AG08395 (cell line): ENCODE results near the gene SERPING1.
"Not testable (repeated sequence)": the region's sequence is repeated elsewhere in the genome, so short reads cannot be mapped to it uniquely, and the experiment has no call there.

Source experiments
- DNase-seq: peaks from one replicate; pipeline ENCODE4 v3.0.0; 2012; ENCODE audit warnings: mixed read lengths, low spot score

Gene SERPING1

DNA sequence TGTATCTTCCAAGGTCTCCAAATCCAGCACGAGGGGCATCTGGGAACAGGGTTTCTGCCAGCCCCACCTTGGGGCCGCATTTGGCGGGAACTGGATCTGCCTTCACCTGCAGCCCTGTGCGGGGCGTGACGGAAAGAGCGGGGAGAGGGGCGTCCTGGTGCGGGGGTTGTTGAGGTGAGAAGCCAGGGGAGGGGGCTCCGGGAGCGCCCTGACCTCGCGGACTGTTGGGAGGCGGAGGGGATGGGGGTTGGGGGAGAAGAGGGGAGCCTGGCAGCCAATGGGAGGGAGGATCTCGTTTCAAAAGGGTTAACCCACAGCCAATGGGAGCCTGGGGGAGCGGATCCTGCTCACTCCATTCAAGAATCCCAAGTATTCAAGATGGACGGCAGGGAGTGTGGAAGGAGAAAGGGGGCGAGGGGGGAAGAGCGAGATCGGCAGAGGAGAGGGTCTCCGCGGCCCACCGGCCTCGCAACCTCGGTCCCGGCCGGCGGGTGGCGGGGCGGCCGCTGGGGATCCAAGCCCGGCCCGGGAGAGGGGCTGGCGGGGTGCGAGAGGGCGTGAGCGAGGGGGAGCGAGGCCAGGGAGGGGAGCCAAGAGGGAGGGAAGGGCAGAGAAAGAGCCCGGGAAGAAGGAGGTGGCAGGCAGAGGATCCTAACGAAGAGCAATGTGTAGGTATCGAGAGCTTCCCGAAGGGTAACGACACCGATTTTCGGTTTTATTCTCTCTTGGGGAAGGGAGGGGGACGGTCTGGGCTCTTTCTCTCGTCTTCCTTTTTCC lies 40.7 kb downstream of the SERPING1 start:
- DNase-seq = peak; percentile 98

- no peak for DNase-seq
Measured at GRCh38 chr11:57638811-57639320, 41.4 kb downstream of the SERPING1 start.

DNA sequence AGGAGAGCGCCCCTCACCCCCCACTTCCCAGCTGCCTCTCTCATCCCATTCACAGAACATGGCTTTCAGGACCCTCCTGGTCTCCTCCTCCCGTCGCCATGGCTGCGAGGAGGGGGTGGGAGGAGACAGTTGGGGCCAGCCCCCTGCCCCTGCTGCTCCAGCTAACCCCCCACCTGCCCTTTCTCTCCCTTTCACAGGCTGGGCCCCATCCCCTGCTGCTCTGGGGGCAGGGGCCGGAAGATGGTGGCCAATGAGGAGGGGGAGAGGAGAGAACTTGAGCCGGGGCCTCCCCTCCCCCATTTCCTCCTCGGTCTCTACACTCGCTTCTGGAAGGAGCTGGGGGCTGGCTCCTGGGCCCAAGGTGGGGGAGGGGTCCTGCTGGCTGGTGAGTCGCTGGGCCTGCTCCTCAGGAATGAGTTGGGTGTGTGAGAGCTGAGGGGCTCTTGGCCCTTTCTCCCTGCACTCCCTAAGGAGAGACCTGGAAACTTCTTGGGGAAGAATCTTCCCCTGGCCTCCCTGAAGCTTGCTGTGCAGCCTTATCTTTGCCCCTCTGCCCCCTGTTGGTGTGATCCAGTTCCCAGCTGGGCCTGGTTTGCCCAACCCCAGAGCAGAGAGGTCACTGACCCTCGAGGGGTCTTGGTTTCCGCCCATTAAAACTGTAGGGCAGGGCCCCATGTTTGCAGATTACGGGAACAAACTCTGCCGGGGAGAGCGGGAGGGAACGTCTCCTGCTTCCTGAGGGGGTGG lies 42.0 kb downstream of the SERPING1 start:
- no peak for DNase-seq

DNA sequence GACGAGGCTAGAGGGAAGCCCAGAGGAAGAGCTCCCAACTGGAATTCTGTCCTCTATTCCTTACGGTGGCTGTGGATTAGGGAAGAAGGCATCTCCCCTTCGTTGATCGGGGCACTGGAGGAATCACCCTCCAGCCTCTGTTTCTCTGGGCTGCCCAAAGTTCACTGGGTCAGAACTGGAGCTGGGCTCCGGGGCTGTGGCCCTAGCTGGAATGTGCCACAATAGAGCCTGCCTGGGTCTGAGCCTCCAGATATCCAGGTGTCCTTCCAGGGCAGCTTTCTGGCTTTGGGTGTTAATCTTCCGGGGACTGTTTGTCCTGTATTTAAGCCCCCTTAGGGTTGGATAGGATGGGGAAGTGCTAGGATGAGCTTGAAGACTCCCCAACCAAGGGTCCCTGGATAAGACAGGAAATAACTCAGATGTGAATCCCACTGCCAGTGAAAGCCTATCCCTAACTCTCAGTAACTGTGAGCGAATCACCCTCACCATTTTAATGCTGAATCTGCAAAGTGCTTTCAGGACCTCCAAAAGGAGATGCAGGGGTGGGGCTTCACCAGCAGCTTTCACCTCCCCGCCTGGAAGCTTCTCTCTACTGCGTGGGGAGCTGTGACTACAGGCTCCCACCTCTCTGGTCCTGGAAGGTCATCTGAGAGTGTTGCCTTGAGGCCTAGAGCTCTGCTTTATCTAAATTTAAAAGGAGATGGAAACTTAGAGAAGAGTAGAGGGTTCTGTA lies 42.7 kb downstream of the SERPING1 start:
- DNase-seq = no peak

GRCh38 chr11:57641011-57641807 lies 43.7 kb downstream of the SERPING1 start:
- DNase-seq = peak; percentile 72

DNA sequence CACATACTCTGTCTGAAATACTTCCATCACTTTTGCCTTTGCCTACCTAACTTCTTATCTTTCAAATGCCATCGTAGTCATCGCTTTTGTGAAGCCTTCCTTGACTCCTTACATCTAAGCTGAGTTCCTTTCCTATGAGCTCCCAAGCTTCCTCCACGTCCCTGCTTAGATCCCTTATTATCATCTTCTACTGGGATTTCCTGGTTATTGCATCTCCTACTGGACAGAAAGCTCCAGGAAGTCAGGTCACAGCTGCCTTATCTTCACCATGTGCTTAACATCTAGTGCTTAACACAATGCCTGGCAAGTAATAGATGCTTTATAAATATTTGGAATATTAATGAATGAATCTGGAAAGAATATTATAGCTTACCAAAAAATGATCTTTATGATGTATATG lies 46.3 kb downstream of the SERPING1 start:
- DNase-seq = no peak

- peak; percentile 80 for DNase-seq
Measured at GRCh38 chr11:57644748-57645688, 47.5 kb downstream of the SERPING1 start.

DNA sequence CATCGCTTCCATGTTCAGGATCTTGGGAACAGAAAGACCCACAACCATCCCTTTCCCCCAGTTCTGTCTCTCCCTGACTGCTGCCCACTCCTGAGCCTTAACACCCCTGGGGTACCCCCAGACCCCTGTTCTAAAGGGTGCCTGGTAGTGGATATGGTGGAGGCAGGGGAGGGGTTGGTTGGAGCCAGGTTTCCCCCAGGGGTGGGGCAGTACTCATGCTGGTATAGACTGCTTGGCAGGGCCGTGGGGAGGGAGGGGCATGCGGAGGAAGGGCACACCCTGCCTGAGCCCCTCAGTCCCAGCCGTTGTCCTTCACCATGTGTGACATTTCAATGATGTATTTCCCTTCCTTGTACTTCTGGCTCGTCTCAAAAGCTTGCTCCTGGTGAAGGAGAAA lies 48.2 kb downstream of the SERPING1 start:
- DNase-seq = no peak

- DNase-seq = no peak
Measured at GRCh38 chr11:57646194-57646798, 48.8 kb downstream of the SERPING1 start.

GRCh38 chr11:57646799-57647303 lies 49.4 kb downstream of the SERPING1 start:
- no peak for DNase-seq

- no peak for DNase-seq
Measured at GRCh38 chr11:57647372-57647771, 49.9 kb downstream of the SERPING1 start.

GRCh38 chr11:57647960-57648800 lies 50.7 kb downstream of the SERPING1 start:
- DNase-seq = peak; percentile 24

GRCh38 chr11:57648801-57649735 lies 51.6 kb downstream of the SERPING1 start:
- DNase-seq = no peak

GRCh38 chr11:57649826-57650738 lies 52.6 kb downstream of the SERPING1 start, which contains the start of gene YPEL4:
Gene YPEL4, minus strand, starts transcription at chr11:57649912. Its CDS starts 2,805 bp downstream, at chr11:57647107.
- DNase-seq = peak; percentile 91

DNA sequence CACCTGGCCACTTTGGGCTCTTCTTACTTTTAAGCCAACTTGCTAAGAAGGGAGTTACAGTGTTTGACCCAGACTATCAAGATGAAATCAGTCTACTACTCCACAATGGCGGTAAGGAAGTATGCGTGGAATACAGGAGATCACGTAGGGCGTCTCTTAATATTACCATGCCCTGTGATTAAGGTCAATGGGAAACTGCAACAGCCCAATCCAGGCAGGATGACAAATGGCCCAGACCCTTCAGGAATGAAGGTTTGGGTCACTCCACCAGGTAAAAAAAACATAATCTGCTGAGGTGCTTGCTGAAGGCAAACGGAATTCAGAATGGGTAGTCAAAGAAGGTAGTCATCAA lies 53.2 kb downstream of the SERPING1 start:
- DNase-seq = no peak

GRCh38 chr11:57651408-57651807 lies 53.9 kb downstream of the SERPING1 start:
- DNase-seq = no peak

DNA sequence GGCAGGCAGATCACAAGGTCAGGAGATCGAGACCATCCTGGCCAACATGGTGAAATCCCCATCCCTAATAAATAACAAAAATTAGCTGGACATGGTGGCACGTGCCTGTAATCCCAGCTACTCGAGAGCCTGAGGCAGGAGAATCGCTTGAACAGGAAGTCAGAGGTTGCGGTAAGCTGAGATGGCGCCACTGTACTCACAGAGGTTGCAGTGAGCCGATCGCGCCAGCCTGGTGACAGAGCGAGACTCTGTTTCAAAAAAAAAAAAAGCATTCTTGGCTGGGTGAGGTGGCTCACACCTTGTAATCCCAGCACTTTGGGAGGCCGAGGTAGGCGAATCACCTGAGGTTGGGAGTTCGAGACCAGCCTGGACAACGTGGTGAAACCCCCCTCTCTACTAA lies 54.7 kb downstream of the SERPING1 start:
- not testable (repeated sequence) for DNase-seq
